HL-60 (cell line): ENCODE results near the gene WDFY4.

ENCODE experiments used
- DNase-seq, 2 experiments: peaks; one replicate each; pipeline ENCODE4 v3.0.0-alpha.2; 2010 to 2020; ENCODE audit warnings: low read depth in 1 of 2, low spot score in 1 of 2
- H3K27ac ChIP-seq: fragments of 250-450 bp; sonication (Bioruptor Pico); replicated peaks from 2 replicates; pipeline ENCODE4 v1.5.1; 2020; ENCODE audit warnings: mild to moderate bottlenecking, moderate library complexity
- H3K27me3 ChIP-seq: fragments of 250-450 bp; sonication (Bioruptor Pico); 2 replicates; pipeline ENCODE4 v1.5.1; 2021; ENCODE audit warnings: mild to moderate bottlenecking, moderate library complexity; ENCODE audit not compliant: insufficient read depth, poor library complexity, severe bottlenecking
- H3K4me3 ChIP-seq: replicated peaks from 2 replicates; pipeline ENCODE4 v1.5.1; 2011; ENCODE audit warnings: mild to moderate bottlenecking, control low read depth, low read length; ENCODE audit not compliant: insufficient read depth
- GABPA ChIP-seq: IDR thresholded peaks from 2 replicates; pipeline ENCODE4 v1.6.1; 2012; ENCODE audit warnings: low read depth
- POLR2AphosphoS5 ChIP-seq: IDR thresholded peaks from 2 replicates; pipeline ENCODE4 v1.6.1; 2012; ENCODE audit warnings: low read depth
- SPI1 ChIP-seq: IDR thresholded peaks from 2 replicates; pipeline ENCODE4 v1.6.1; 2012; ENCODE audit warnings: low read depth, mild to moderate bottlenecking, borderline replicate concordance
- TF ChIP-seq, protein P1 (sequence below): IDR thresholded peaks from one replicate; pipeline ENCODE4 v1.5.1; 2011; ENCODE audit warnings: low read length, control low read depth, inconsistent platforms; ENCODE audit not compliant: insufficient read depth
- TF ChIP-seq, protein P2 (sequence below): IDR thresholded peaks from 2 replicates; pipeline ENCODE4 v1.6.1; 2012; ENCODE audit warnings: low read depth; ENCODE audit not compliant: insufficient replicate concordance

WDFY4 gene

DNA sequence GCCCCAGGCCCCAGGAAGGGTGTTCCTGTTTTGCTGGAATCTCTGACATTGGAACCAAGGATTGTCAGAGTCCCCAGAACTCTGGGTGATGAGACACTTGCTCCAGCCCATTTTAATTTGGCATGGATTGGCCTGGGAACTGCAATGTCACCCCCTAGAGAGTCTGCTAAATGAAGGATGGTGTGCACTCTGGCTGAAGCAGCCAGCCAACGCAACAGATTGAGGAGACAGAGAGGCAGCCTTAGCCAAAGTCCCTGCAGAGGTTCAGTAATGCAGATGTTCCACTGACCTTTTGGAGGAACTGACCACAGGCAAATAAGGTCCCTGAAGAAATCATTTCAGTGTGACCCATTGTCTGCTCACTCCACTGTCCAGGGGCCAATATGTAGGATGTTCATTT, 241.6 kb downstream of the WDFY4 start:
- no peak for DNase-seq
- no peak overlapping the region for H3K27ac ChIP-seq
- no peaks in the 10 kb centered on the region for H3K27me3 ChIP-seq
- H3K4me3 ChIP-seq = no peak overlapping the region
- TF ChIP-seq POLR2AphosphoS5 (no peak), SPI1 (no peak), GABPA (no peak)
- TF ChIP-seq, protein P1, sequence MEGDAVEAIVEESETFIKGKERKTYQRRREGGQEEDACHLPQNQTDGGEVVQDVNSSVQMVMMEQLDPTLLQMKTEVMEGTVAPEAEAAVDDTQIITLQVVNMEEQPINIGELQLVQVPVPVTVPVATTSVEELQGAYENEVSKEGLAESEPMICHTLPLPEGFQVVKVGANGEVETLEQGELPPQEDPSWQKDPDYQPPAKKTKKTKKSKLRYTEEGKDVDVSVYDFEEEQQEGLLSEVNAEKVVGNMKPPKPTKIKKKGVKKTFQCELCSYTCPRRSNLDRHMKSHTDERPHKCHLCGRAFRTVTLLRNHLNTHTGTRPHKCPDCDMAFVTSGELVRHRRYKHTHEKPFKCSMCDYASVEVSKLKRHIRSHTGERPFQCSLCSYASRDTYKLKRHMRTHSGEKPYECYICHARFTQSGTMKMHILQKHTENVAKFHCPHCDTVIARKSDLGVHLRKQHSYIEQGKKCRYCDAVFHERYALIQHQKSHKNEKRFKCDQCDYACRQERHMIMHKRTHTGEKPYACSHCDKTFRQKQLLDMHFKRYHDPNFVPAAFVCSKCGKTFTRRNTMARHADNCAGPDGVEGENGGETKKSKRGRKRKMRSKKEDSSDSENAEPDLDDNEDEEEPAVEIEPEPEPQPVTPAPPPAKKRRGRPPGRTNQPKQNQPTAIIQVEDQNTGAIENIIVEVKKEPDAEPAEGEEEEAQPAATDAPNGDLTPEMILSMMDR = no peak
- TF ChIP-seq, protein P2, sequence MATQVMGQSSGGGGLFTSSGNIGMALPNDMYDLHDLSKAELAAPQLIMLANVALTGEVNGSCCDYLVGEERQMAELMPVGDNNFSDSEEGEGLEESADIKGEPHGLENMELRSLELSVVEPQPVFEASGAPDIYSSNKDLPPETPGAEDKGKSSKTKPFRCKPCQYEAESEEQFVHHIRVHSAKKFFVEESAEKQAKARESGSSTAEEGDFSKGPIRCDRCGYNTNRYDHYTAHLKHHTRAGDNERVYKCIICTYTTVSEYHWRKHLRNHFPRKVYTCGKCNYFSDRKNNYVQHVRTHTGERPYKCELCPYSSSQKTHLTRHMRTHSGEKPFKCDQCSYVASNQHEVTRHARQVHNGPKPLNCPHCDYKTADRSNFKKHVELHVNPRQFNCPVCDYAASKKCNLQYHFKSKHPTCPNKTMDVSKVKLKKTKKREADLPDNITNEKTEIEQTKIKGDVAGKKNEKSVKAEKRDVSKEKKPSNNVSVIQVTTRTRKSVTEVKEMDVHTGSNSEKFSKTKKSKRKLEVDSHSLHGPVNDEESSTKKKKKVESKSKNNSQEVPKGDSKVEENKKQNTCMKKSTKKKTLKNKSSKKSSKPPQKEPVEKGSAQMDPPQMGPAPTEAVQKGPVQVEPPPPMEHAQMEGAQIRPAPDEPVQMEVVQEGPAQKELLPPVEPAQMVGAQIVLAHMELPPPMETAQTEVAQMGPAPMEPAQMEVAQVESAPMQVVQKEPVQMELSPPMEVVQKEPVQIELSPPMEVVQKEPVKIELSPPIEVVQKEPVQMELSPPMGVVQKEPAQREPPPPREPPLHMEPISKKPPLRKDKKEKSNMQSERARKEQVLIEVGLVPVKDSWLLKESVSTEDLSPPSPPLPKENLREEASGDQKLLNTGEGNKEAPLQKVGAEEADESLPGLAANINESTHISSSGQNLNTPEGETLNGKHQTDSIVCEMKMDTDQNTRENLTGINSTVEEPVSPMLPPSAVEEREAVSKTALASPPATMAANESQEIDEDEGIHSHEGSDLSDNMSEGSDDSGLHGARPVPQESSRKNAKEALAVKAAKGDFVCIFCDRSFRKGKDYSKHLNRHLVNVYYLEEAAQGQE = no peak

DNA sequence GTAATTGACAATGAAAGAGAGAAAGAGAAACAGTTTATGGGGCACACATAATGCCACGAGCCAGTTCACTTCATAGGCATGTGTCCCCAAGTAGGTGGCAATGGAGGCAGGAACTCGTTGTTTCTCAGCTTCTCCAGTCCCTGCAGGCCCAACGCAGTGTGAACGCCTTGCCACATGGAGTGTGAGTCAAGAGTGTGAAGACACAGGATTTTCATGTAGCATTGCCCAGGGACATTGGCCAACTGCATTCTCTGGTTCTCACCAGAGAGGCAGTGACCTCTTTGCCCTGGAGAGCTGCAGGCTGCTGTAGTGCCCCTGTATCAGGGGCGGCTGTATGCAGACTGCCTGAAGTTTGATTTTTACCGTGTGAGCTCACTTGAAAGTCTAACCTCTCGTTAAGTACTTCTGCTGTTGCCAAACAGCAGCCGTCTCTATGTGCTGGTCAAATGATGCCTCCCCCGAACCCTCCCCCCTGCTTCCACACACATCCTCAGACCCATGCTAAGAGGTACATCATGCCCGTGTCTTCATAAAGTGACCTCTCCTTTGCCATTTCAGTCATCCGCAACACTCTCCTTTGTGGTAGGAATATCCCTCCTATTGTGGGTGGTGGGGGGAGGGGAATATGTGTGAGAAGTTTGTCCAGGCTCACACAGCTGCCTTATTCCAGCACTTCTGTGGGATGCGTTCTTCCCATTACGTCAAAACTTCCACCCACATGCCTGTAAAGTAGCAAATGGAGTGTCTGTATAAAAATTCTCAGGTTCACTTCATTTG, 242.3 kb downstream of the WDFY4 start:
- DNase-seq = no peak
- H3K4me3 ChIP-seq = no peak overlapping the region
- H3K27ac ChIP-seq = no peak overlapping the region
- H3K27me3 ChIP-seq = no peaks in the 10 kb centered on the region
- TF ChIP-seq, protein P1 = no peak
- TF ChIP-seq, protein P2 = no peak
- TF ChIP-seq POLR2AphosphoS5 = no peak
- TF ChIP-seq SPI1 = no peak
- TF ChIP-seq GABPA = no peak

DNA sequence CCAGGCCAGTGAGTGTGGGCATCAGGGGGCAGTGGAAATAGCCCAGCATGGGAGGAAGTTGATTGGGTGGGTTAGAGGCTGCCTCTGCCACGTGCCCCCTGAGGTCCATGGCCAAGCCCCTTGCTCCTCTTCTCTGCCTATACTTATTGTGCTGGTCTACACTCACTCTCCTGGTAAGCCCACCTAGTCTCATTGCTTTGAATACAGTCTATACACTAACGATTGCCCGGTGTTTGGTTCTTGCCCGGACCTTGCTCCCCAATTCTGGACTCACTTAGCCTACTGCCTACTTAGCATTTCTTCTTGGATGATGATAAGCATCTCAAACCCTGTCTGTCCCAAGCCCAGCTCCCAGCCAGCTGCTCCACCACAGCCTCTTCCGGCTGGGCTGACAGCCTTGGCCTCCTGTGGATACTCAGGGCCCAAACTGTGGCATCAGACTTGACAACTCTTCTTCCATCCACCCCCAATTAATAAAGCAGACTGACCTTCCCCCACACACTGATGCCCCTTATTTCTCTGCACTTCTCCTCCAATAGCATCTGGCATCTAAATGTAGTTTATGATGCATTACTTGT, 244.8 kb downstream of the WDFY4 start:
- no peak overlapping the region for H3K27ac ChIP-seq
- no peaks in the 10 kb centered on the region for H3K27me3 ChIP-seq
- no peak for DNase-seq
- TF ChIP-seq GABPA = no peak
- TF ChIP-seq, protein P2 = no peak
- no peak for TF ChIP-seq SPI1
- H3K4me3 ChIP-seq = no peak overlapping the region
